GM12865 (cell line): ENCODE data around the gene STPG1.

Source experiments
- DNase-seq: peaks from one replicate; pipeline ENCODE4 v3.0.0; 2010; ENCODE audit warnings: low read depth
- H3K4me3 ChIP-seq: 2 replicates; pipeline ENCODE4 v1.5.1; 2011; ENCODE audit warnings: mild to moderate bottlenecking, low read depth, low read length, control low read depth
- TF ChIP-seq, protein P1 (sequence below): IDR thresholded peaks from 2 replicates; pipeline ENCODE4 v1.5.1; 2011; ENCODE audit warnings: low read length, control low read depth, low read depth, inconsistent platforms; ENCODE audit not compliant: insufficient read depth; ENCODE audit errors: missing control alignments

The STPG1 gene

DNA sequence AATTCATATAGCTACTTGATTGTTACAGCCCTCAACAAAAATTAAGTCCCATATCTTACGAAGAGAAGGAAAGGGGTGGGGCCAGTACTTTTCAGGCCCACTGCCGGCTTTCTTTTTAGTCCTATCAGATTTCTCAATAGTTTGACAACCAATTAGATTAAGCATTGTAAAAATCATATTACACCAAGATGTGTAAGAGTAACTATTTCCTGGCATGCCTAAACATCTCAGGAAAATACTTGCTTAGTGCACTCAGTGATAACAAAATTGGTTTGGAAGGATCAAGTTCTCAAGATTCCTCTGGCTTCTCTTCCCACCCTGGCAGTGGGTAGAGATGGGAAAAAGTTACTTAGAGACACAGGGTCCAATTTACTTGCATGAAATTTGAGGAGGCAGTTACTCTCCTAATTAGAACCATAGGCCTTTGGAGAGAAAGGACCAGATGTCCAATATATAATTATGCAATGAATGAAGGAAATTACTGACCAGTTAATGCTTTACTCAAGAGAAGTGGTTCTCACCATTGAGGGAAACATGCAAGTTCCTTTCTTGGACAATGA is 30.1 kb downstream of the STPG1 start:
- TF ChIP-seq, protein P1, sequence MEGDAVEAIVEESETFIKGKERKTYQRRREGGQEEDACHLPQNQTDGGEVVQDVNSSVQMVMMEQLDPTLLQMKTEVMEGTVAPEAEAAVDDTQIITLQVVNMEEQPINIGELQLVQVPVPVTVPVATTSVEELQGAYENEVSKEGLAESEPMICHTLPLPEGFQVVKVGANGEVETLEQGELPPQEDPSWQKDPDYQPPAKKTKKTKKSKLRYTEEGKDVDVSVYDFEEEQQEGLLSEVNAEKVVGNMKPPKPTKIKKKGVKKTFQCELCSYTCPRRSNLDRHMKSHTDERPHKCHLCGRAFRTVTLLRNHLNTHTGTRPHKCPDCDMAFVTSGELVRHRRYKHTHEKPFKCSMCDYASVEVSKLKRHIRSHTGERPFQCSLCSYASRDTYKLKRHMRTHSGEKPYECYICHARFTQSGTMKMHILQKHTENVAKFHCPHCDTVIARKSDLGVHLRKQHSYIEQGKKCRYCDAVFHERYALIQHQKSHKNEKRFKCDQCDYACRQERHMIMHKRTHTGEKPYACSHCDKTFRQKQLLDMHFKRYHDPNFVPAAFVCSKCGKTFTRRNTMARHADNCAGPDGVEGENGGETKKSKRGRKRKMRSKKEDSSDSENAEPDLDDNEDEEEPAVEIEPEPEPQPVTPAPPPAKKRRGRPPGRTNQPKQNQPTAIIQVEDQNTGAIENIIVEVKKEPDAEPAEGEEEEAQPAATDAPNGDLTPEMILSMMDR: no peak
- no peak overlapping the region for H3K4me3 ChIP-seq
- DNase-seq: no peak

DNA sequence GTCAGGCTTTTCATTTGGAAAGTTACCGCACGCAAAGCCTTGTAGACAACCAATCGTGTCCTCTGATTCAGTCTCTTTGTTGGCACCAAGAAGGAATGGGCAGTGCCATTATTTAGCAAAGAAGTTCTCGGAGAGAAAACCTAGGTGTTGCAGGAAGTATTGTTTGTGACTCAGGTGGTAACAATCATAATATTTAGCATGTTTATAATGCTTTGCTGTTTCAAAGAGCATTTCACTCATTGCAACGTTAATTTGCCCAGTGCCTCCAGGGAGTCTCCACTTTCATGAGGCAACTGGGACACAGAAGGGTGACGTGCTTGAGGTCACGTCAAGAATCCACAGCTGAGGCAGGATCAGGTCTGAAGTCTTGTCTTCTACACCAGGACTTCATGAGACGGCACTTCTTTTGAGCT is 31.4 kb downstream of the STPG1 start:
- H3K4me3 ChIP-seq: no peak overlapping the region
- DNase-seq: no peak
- TF ChIP-seq, protein P1: no peak

DNA sequence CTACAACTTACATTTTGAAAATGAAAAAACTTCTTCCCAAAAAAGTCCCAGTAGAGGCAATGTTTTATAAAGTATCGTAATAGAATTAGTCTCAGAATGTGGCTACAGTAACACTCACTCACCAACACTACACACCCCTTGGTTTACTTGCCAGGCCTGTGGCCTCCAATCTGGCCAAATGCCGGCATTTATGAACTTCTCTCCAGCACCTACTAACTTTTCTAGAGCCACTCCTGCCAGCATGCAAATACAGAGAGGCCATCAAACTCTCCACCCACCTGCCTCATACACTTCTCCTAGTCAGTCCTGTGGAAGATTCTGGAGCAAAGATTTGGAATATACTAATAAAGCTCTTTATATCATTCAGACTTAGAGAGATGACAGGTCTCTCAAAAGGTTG is 32.3 kb downstream of the STPG1 start:
- TF ChIP-seq, protein P1: no peak
- DNase-seq: no peak
- no peak overlapping the region for H3K4me3 ChIP-seq

DNA sequence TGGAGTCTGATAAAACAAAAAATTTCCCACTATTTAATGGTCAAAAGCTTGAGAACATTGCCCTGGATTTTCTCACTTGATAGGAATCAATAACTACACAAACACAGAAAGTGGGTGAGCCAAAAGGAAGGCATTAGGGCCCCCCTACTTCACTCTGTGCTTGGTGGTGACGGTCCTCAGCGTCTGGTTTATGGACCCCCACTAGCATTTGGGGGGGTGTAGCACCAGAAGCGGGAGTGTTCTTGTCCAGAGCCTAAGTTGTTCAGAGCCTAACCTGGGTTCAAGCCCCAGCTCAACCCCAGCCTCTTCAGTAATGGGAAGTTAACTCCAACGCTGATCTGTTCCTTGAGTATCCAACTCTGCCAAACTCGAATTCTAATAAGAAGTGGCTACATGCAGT is 33.1 kb downstream of the STPG1 start:
- H3K4me3 ChIP-seq: no peak overlapping the region
- TF ChIP-seq, protein P1: no peak
- DNase-seq: no peak

DNA sequence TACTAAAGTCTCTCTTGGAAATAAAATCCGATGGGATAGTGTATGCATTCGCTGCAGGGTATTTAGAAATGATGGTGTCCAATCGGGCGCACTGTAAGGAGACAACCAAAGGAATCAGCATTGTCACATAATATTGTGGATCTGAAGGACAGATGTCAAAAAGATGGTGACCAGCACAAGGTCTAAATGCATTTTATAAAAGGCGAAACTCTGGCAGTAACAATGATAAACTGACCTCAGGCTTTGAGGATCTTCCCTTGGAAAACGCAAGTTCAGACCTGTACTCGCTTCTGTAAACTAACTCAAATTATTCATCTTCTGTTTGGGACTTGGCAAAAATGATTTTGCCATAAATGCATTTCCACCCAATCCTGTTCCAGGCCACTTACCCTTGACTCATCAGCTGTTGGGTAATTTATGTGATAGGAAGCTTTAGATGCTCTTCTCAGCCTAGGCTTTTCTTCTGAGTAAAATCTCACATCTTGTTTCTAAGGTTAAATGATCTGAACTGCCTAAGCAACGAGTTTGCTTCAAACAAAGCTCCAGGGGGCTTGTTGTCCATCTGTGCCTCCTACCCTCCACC is 33.8 kb downstream of the STPG1 start:
- H3K4me3 ChIP-seq: no peak overlapping the region
- TF ChIP-seq, protein P1: no peak
- no peak for DNase-seq

DNA sequence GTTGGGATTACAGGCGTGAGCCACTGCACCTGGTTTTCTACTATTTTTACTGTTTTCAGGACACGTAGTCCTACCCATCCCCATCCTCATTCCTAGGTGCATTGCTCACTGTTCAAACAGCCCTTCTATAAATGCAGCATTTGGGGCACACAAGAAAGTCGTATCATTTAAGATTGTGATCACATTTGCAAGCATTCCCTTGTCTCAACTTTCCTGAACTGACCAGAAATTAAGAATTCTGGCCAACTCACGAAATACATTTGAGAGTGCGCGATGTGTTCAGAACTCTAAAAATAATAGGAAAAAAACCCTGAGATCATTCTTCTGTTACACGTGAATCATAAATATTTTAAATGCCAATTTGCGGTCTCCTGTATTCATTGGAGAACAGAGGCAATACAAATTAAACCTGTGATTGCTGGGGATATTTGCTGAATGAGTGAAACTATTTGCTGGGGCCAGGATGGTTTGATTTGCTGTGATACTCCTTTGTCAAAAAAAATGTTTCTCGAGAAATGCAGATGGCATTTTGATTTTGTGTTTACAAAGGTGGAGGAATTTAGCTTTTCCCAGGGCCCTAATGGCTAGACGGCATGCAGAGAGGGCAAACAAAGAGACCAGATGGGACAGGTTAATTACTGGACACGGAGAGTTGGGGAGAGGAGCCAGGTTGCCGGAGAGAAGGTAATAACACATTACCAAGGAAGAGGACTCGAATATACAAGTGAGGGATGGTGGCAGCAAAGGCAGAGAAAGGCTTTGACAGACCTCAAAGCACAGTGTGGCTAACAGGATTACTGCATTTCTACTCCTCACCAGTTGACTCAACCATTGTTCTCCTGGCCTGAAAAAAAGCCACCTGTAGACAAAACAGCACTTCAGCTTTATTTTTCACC is 38.4 kb downstream of the STPG1 start:
- no peak overlapping the region for H3K4me3 ChIP-seq
- TF ChIP-seq, protein P1: no peak
- no peak for DNase-seq
